ENCODE data around the gene DIRAS3.
"Not testable (repeated sequence)": the region's sequence is repeated elsewhere in the genome, so short reads cannot be mapped to it uniquely, and the experiment has no call there.

The DIRAS3 gene

GRCh38 chr1:68016381-68016780 is 34.0 kb downstream of the DIRAS3 start:
- no peak for DNase-seq

GRCh38 chr1:68015971-68016370 is 34.5 kb downstream of the DIRAS3 start:
- no peak for DNase-seq

GRCh38 chr1:68015369-68015768 is 35.1 kb downstream of the DIRAS3 start:
- no peak for DNase-seq

GRCh38 chr1:68013351-68013750 is 37.1 kb downstream of the DIRAS3 start:
- no peak for DNase-seq

- peak; percentile 24 for DNase-seq
Measured at GRCh38 chr1:68011657-68012375, 38.6 kb downstream of the DIRAS3 start.

- no peak for DNase-seq
Measured at GRCh38 chr1:68010543-68010942, 39.9 kb downstream of the DIRAS3 start.

- peak; percentile 28 for DNase-seq
Measured at GRCh38 chr1:68010090-68010489, 40.3 kb downstream of the DIRAS3 start.

GRCh38 chr1:68003626-68004025 is 46.8 kb downstream of the DIRAS3 start:
- not testable (repeated sequence) for DNase-seq

- DNase-seq = no peak
Measured at GRCh38 chr1:68000191-68000590, 50.2 kb downstream of the DIRAS3 start.

- no peak for DNase-seq
Measured at GRCh38 chr1:67997746-67998145, 52.7 kb downstream of the DIRAS3 start.
